Omental fat pad (tissue), 4 donors: Measurements from ENCODE around the gene KIAA1549. TPM values are rescaled to one million over a fixed set of nuclear protein-coding genes. Genes with fewer than 3 reads are reported as not detected.

Source experiments
- ATAC-seq: fragments of 150-250 bp; one replicate; pipeline ENCODE4 v1.9.1; 2016; ENCODE audit warnings: mild to moderate bottlenecking, moderate library complexity; ENCODE audit not compliant: low FRiP score
- DNase-seq: peaks from one replicate; pipeline ENCODE4 v3.0.0-alpha.2; 2019; ENCODE audit warnings: low spot score
- total RNA-seq, 4 donors: library from RNA; depleted of rRNA; stranded (reverse); fragments of >200 nt; gene quantifications; one replicate each; pipeline ENCODE4 v1.1.0, GENCODE V29; 2016
- TF ChIP-seq, protein P1 (sequence below), 3 donors: fragments of 450-650 bp; IDR thresholded peaks; one replicate each; pipeline ENCODE4 v1.5.1; 2016 to 2017; ENCODE audit warnings: antibody characterized with exemption in 3 of 3, mild to moderate bottlenecking in 3 of 3, moderate library complexity in 2 of 3

Gene KIAA1549
- total RNA-seq, 4 donors from 2014 or later = 1.2 to 1.6 (median 1.4) TPM

DNA sequence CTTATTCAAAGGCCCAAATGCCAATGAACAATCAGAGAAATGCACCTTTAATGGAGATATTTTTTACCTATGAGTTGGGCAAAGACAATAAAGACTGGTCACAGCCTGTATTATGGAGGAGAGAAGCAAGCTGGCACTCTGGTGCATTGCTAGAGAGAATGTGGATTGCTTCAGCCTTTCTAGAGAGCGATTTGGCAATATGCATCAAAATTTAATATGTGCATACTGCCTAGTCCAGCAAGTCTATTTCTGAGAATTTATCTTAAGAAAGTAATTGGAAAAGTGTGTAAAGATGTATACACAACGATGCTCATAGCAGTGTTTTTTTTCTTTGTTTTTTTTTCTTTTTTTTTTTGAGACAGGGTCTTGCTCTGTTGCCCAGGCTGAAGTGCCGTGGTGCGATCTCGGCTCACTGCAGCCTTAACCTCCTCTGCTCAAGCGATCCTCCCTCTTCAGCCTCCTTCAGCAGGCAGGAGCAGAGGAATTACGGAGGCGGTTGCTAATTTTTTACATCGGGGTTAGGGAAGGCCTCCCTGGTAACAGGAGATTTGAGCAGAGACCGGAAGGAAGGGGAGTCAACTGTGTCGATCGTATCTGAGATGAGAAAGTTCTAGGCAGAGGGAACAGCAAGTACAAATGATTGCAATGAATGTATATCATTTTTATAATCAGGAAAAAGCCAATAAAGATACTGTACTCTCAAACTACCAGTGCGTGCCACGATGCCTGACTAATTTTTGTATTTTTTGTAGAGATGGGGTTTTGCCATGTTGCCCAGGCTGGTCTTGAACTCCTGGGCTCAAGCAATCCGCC, 16.4 kb downstream of the KIAA1549 start:
- no peak for DNase-seq
- ATAC-seq = no peak
- TF ChIP-seq, protein P1, sequence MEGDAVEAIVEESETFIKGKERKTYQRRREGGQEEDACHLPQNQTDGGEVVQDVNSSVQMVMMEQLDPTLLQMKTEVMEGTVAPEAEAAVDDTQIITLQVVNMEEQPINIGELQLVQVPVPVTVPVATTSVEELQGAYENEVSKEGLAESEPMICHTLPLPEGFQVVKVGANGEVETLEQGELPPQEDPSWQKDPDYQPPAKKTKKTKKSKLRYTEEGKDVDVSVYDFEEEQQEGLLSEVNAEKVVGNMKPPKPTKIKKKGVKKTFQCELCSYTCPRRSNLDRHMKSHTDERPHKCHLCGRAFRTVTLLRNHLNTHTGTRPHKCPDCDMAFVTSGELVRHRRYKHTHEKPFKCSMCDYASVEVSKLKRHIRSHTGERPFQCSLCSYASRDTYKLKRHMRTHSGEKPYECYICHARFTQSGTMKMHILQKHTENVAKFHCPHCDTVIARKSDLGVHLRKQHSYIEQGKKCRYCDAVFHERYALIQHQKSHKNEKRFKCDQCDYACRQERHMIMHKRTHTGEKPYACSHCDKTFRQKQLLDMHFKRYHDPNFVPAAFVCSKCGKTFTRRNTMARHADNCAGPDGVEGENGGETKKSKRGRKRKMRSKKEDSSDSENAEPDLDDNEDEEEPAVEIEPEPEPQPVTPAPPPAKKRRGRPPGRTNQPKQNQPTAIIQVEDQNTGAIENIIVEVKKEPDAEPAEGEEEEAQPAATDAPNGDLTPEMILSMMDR (IDR thresholded peaks at IDR 0.05) = no peak

DNA sequence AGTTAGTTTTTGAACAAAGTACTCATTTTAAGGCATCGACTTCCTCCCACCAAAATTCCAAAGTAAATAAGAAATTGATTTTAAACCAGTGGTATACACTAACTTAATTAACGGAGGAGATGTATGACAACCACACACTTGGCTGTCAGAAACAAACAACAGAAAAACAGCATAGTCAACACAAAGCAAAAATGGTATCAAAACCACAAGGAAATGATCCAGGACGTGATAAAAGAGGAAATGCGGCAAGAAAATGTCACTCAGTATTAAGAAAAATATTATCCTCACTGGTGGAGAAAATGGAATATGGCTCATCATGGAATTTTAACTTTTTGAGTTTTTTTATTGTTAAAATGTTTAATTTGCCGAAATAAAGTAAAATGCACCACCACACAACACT, 17.5 kb downstream of the KIAA1549 start:
- TF ChIP-seq, protein P1 (IDR thresholded peaks at IDR 0.05) = no peak
- DNase-seq = no peak
- ATAC-seq = no peak

DNA sequence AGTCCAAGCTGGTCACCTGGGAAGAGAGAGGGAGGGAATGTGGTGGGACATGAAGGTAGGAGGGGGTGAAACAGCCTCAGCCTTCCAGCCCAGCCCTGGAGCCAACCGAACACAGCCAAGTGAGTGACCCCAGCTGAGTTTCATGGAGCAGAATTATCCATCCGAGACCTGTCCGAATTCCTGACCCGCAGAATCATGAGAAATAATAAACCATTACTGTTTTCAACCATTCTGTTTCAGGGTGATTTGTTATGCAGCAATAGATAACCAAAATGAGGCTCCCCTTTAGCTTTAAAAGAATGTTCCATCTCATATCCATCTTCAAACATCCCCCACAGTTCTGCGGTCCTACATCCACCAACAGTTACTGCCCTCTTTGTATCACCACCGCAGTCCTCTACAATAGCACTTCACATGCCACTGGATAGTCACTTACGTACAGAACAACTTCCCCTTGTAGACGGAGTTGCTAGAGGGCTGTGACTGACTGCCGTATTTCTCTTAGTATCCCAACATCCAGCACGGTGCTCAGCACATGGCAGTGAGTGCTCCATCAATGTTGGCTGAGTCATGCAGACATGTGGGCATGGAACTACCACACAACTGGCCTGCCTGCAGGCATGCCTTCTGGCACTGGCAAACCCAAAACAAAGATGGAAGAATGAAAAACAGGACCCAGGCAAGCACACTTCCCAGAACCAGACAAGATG, 18.5 kb downstream of the KIAA1549 start:
- TF ChIP-seq, protein P1 (IDR thresholded peaks at IDR 0.05) = no peak
- ATAC-seq (no peak), DNase-seq (no peak)

DNA sequence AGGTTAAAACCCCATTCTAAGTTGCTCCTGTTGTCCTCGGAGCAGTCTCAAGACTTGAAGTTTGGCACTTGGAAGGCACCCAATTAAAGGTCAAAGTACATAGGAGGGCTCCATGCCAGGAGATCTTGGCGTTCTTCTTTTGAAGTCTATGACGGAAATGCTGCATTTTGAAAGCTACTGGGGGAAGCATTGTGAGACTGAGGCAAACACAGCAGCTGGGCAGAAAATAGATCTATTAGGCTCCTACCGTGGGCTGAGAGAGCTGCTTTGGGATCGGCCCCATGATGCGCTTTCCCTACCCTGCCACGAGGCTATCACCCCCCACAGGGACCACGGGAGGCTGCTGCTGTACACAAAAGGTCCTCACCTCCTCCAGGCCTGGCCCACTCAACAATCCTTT, 20.0 kb downstream of the KIAA1549 start:
- no peak for DNase-seq
- TF ChIP-seq, protein P1 (IDR thresholded peaks at IDR 0.05) = no peak
- ATAC-seq = no peak

DNA sequence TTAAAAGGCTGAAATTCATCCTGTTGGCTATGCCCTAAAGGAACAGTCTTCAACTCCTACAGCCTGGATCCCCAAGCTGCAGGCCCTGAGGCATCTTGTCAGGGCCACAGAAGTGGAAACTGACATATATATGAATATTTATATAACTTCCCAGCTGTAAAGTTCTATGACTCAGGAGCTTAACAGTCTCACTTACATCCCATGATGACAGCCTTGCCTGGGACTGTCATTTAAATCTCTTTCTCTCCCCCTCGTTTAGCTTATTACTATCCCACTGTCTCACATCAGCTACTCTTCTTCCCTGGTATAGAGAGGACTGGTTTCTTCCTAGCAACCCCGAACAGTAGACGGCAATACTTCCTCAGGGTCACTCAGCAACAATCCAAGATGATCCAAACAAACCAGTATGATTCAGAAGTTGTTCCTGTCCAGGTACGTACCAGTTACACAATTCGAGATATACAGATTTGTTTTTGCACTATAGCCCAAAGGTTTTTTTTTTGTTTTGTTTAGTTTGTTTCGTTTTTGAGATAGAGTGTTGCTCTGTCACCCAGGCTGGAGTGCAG, 22.7 kb downstream of the KIAA1549 start:
- ATAC-seq (peak; percentile 84), DNase-seq (no peak)
- TF ChIP-seq, protein P1 (IDR thresholded peaks at IDR 0.05) = no peak

DNA sequence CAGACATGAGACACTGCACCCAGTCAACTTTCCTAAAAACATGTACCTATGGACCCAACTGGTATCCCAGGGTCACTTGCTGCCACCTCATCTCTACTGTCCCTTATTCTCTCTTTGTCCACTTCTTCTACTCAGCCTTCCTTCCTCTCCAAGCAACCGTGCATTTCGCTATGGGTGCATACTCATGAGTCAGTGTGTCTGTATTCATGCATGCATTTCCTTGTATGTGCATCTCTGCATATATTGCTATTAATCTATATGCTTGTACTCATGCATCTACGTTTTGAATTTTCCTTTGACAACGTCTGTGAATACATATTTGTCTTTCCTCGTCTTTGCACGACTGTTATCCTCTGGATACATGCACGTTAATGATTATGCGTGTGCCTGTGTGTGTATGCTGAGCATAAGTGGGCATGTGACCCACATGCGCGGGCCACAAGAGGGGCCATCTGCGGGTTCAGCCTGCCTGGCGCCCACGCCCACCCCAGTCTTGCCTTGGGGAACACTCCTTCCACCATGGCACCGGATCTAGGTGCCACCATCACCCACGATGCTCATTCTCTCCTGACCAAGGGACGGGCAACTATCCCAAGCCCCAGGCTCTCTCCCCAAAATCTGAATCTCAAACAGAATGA, 23.3 kb downstream of the KIAA1549 start:
- DNase-seq = no peak
- no peak for ATAC-seq
- TF ChIP-seq, protein P1 (IDR thresholded peaks at IDR 0.05) = no peak
